OCI-LY7 (cell line): ENCODE measurements around the gene HTR3B. TPM values are rescaled to one million over a fixed set of nuclear protein-coding genes. Genes with fewer than 3 reads are reported as not detected.

ENCODE experiments used
- BruUV-seq: library from RNA; stranded (reverse); fragments of 400-500 nt; replicated peaks from 2 replicates; lab custom pipeline; 2021; lab: Mats Ljungman, UMichigan
- CTCF ChIA-PET: fragments of 300-600 bp; sonication (Branson Sonifier 250); formaldehyde crosslinking; loops from one replicate; lab custom pipeline; 2022; ENCODE audit warnings: antibody characterized with exemption; ENCODE audit not compliant: unreplicated experiment; lab: Charles Lee
- POLR2A ChIA-PET: fragments of 300-600 bp; sonication (Branson Sonifier 250); formaldehyde crosslinking; loops from one replicate; lab custom pipeline; 2022; ENCODE audit warnings: antibody characterized with exemption; lab: Charles Lee
- DNase-seq: peaks from one replicate; pipeline ENCODE4 v3.0.0-alpha.2; 2015; ENCODE audit warnings: low spot score
- H2AFZ ChIP-seq: fragments of 200-600 bp; sonication (generic), shearing (Covaris generic); 2 replicates; pipeline ENCODE4 v1.6.1; 2014; ENCODE audit warnings: mild to moderate bottlenecking, antibody characterized with exemption, low read length, moderate library complexity
- H3K27ac ChIP-seq: fragments of 200-600 bp; sonication (generic); 2 replicates; pipeline ENCODE4 v1.5.1; 2014; ENCODE audit warnings: mixed run types, low read depth, mild to moderate bottlenecking, moderate library complexity, low read length, inconsistent platforms; ENCODE audit not compliant: poor library complexity, severe bottlenecking
- H3K36me3 ChIP-seq: fragments of 200-600 bp; sonication (generic); 2 replicates; pipeline ENCODE4 v1.6.1; 2014; ENCODE audit warnings: mild to moderate bottlenecking, antibody characterized with exemption, low read length, moderate library complexity, mixed read lengths; ENCODE audit not compliant: insufficient read depth
- H3K4me1 ChIP-seq: fragments of 200-600 bp; sonication (generic); 2 replicates; pipeline ENCODE4 v1.5.1; 2014; ENCODE audit warnings: mild to moderate bottlenecking, low read length; ENCODE audit not compliant: insufficient read depth, poor library complexity, severe bottlenecking
- H3K4me2 ChIP-seq: fragments of 200-600 bp; sonication (generic); 2 replicates; pipeline ENCODE4 v1.6.1; 2014; ENCODE audit warnings: mild to moderate bottlenecking, low read length
- H3K4me3 ChIP-seq: fragments of 200-600 bp; sonication (generic); 2 replicates; pipeline ENCODE4 v1.5.1; 2014; ENCODE audit warnings: mild to moderate bottlenecking, low read depth, low read length; ENCODE audit not compliant: poor library complexity, severe bottlenecking
- H3K79me2 ChIP-seq: fragments of 200-600 bp; sonication (generic); 2 replicates; pipeline ENCODE4 v1.6.1; 2016; ENCODE audit warnings: low read depth, mild to moderate bottlenecking, low read length, moderate library complexity, mixed read lengths; ENCODE audit not compliant: insufficient read depth
- H3K9me2 ChIP-seq: fragments of 200-600 bp; sonication (generic); 2 replicates; pipeline ENCODE4 v1.6.1; 2016; ENCODE audit warnings: mild to moderate bottlenecking, low read length, mixed read lengths; ENCODE audit not compliant: insufficient read depth
- H3K9me3 ChIP-seq: fragments of 200-600 bp; sonication (generic); 2 replicates; pipeline ENCODE4 v1.6.1; 2014; ENCODE audit warnings: mild to moderate bottlenecking, mixed run types, low read length, mixed read lengths
- H4K20me1 ChIP-seq: fragments of 200-600 bp; sonication (generic); 2 replicates; pipeline ENCODE4 v1.6.1; 2014; ENCODE audit warnings: mild to moderate bottlenecking, antibody characterized with exemption, low read length, moderate library complexity, mixed read lengths; ENCODE audit not compliant: insufficient read depth
- EZH2phosphoT487 ChIP-seq: fragments of 200-600 bp; sonication (generic); IDR thresholded peaks from 2 replicates; pipeline ENCODE4 v1.6.1; 2018; ENCODE audit warnings: low read depth, borderline replicate concordance, mild to moderate bottlenecking, mixed run types, antibody characterized with exemption, low read length, moderate library complexity, mixed read lengths
- intact Hi-C: fragments of 100-400 bp; cut with micrococcal nuclease; formaldehyde crosslinking; loops from one replicate; pipeline ENCODE4 v1.10.0; 2022; ENCODE audit not compliant: unreplicated experiment
- total RNA-seq, 2 experiments: library from RNA; depleted of rRNA in 1 of 2; stranded (reverse); fragments of >200 nt in 1 of 2; shearing (Covaris generic) in 1 of 2; gene quantifications; 2 replicates each; pipeline ENCODE4 v1.2.3, GENCODE V29; 2014 to 2022
- TF ChIP-seq, protein P1 (sequence below): fragments of 200-600 bp; sonication (generic); conservative IDR thresholded peaks from 2 replicates; pipeline ENCODE4 v1.5.1; 2014; ENCODE audit warnings: mild to moderate bottlenecking, antibody characterized with exemption, low read length, moderate library complexity, mixed read lengths

The HTR3B gene
- total RNA-seq, 2 experiments from 2014 or later: not detected

DNA sequence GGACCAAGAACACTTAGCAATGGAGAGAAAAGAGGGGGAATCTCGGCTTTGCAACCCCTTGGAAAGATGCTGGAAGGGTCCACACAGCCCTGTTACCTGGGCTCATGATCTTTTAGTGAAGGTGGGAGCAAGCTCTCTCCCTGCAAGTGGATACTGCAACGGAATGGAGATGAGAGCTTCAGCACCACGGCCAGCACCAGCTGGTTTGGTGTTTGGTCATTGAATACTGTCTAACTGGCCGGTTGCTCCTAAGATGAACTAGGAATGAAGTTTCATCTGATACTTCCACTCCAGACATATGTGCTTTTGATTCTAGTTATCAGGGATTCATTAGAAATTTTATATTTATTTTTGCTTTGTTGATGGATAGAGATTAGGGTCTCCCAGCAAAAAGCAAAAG, 86.6 kb downstream of the HTR3B start:
- Histone ChIP-seq H3K36me3 (no peaks in the 10 kb centered on the region), H3K4me1 (no peaks in the 10 kb centered on the region), H3K4me3 (no peak overlapping the region), H3K9me2 (no peaks in the 10 kb centered on the region), H2AFZ (no peak overlapping the region), H3K4me2 (no peak overlapping the region), H3K9me3 (no peaks in the 10 kb centered on the region), H4K20me1 (no peaks in the 10 kb centered on the region), H3K27ac (no peak overlapping the region), H3K79me2 (no peaks in the 10 kb centered on the region)
- no peak for DNase-seq
- intact Hi-C loops: no loop called here
- POLR2A ChIA-PET: no interaction called here
- TF ChIP-seq, protein P1, sequence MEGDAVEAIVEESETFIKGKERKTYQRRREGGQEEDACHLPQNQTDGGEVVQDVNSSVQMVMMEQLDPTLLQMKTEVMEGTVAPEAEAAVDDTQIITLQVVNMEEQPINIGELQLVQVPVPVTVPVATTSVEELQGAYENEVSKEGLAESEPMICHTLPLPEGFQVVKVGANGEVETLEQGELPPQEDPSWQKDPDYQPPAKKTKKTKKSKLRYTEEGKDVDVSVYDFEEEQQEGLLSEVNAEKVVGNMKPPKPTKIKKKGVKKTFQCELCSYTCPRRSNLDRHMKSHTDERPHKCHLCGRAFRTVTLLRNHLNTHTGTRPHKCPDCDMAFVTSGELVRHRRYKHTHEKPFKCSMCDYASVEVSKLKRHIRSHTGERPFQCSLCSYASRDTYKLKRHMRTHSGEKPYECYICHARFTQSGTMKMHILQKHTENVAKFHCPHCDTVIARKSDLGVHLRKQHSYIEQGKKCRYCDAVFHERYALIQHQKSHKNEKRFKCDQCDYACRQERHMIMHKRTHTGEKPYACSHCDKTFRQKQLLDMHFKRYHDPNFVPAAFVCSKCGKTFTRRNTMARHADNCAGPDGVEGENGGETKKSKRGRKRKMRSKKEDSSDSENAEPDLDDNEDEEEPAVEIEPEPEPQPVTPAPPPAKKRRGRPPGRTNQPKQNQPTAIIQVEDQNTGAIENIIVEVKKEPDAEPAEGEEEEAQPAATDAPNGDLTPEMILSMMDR: no peak
- TF ChIP-seq EZH2phosphoT487: no peak
- no TSS peak for BruUV-seq
- CTCF ChIA-PET: no interaction called here

DNA sequence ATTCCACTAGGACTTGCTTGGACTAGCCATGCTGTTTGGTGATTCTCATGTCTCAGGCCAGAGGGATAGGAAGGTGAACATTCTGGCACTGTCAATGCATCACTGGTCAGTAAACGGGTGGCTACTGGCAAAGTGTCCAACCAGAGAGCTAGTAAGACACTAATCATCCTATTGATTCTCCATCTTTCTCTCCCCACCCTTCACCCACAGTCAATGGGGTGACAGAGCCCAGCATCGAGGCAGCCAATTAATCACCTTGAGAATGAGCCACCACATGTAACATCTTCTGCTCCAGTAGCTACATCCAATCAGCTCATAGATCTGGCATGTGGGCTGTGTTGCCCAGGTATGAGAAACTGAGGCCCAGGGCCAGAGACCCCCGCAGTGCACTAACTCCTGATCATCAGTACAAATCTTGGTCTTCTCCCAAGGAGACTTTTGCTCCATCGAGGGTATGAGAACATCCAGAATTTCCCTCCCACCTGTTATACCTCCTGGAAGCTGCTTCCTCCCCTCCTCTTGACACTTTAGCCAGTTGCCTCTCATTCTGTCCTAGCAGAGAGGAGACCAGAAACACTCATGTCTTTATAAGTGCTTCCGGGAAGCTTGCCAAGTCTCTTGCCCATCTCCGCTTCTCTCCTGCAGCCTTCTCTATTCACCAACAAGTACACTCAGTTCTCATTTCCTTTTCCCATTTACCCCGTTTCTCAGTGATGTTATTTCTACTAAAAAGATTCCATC, 87.3 kb downstream of the HTR3B start:
- DNase-seq: no peak
- Histone ChIP-seq H3K9me3 (no peaks in the 10 kb centered on the region), H3K27ac (no peak overlapping the region), H4K20me1 (no peaks in the 10 kb centered on the region), H3K9me2 (no peaks in the 10 kb centered on the region), H3K4me3 (no peak overlapping the region), H3K4me1 (no peaks in the 10 kb centered on the region), H3K4me2 (no peak overlapping the region), H3K79me2 (no peaks in the 10 kb centered on the region), H3K36me3 (no peaks in the 10 kb centered on the region), H2AFZ (no peak overlapping the region)
- intact Hi-C loops: no loop called here
- BruUV-seq: no TSS peak
- ChIA-PET POLR2A (no interaction called here), CTCF (no interaction called here)
- TF ChIP-seq EZH2phosphoT487: no peak
- TF ChIP-seq, protein P1: no peak

DNA sequence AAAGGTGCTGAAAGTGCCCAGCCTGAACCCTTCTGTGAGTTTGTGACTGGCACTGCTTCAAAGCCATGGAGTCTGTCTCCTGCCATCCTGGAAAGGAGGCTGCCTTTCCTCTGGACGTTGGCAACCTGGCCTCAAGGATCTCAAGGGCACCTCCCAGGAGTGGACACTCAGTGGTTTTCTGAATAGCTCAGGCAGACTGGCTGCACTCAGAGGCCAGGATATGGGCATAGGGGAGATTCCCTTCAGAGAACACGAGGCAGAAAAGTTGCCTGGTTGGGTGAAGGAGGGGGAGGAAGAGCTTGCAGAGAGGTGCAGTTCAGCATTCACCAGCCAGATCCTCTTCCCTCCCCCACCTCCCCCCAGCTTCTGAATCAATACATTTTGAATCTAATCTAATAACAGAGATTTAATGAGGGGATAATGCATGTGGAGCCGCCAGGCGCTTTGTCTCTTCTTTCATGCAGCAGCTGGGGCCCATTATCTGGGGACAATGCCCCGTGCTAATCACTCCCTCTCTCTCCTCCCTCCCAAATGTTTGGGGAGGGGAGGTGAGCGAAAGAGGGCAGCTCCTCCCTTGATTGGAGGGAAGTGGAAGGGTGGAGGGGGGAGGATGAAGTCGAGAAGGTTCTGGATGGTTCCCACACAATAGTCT, 88.0 kb downstream of the HTR3B start:
- Histone ChIP-seq H4K20me1 (no peaks in the 10 kb centered on the region), H3K36me3 (no peaks in the 10 kb centered on the region), H2AFZ (no peak overlapping the region), H3K4me1 (no peaks in the 10 kb centered on the region), H3K4me3 (no peak overlapping the region), H3K9me3 (no peaks in the 10 kb centered on the region), H3K79me2 (no peaks in the 10 kb centered on the region), H3K27ac (no peak overlapping the region), H3K4me2 (no peak overlapping the region), H3K9me2 (no peaks in the 10 kb centered on the region)
- DNase-seq: no peak
- ChIA-PET POLR2A (no interaction called here), CTCF (interaction anchor here (0.6 to 1.4 kb wide), 2 partner anchors 24 to 268 kb away, joined by 4 to 11 read pairs; no protein-coding TSS in a partner anchor)
- no TSS peak for BruUV-seq
- TF ChIP-seq EZH2phosphoT487: no peak
- TF ChIP-seq, protein P1: no peak
- intact Hi-C loops: no loop called here
